ENCODE results near the gene PLEKHB1. TPM values are rescaled to one million over a fixed set of nuclear protein-coding genes. Genes with fewer than 3 reads are reported as not detected.

The PLEKHB1 gene
- total and polyA plus RNA-seq, 2 donors (not counting 1 experiment from before 2014, with no cell fraction given), result 0.41 to 2.5 TPM

DNA sequence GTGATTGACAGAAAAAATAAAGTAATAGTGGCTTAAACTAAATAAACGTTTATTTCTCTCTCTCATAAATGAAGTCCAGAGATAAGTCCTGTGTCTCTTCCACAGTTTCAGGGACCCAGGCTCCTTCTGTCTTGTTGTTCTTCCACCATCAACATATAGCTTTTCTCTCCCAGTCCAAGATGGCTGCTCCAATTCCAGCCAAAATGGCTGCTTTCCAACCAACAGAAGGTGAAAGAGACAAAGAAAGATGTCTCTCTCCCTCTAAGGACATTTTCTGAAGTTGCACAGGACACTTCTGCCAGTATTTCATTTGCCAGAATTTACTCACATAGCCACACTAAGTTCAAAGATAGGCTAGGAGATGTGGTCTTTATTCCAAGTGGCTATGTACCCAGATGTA lies 9.4 kb upstream of the PLEKHB1 start:
- H3K9me3 ChIP-seq (ENCODE audit: control insufficient read depth, insufficient read depth, low read depth, low read length), result no peaks in the 10 kb centered on the region
- H2AFZ ChIP-seq (ENCODE audit: low read length), result no peak overlapping the region

DNA sequence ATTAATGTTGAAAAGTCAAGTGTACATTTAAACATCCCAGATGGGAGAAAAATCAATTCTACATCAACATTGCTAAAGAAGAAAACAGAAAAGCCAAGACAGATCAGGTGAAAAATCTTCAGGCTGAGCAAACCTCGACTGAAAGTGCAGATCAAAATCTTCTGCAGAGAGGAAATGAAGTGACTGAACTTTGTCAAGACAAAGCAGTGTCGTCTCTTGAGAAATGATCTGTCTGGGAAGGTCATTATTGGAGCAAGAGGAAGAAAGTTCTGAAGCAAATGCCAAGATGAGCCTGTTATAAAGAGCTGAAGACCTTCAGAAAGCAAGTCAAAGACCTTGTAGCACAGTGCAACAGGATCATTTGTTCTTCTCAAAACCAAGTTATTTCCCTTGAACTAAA lies 5.8 kb upstream of the PLEKHB1 start:
- Histone ChIP-seq H3K36me3 (ENCODE audit: control insufficient read depth, insufficient read depth, low read length) (no peaks in the 10 kb centered on the region), H3K27ac (ENCODE audit: insufficient read depth, low read length) (no peak overlapping the region), H2AFZ (ENCODE audit: low read length) (no peak overlapping the region), H3K4me1 (ENCODE audit: control insufficient read depth, extremely low read depth, insufficient read depth, low read length) (no peaks in the 10 kb centered on the region), H3K27me3 (ENCODE audit: control insufficient read depth, insufficient read depth, low read length) (peaks cover 9% of the 10 kb centered on the region), H3K4me2 (ENCODE audit: extremely low read depth, insufficient read depth, low read length) (no peak overlapping the region), H3K79me2 (ENCODE audit: control insufficient read depth, insufficient read depth, low read length) (no peaks in the 10 kb centered on the region), H3K9ac (ENCODE audit: insufficient read depth, low read length) (no peak overlapping the region), H3K9me3 (ENCODE audit: control insufficient read depth, insufficient read depth, low read depth, low read length) (no peaks in the 10 kb centered on the region), H3K4me3 (replicated peaks in 1 of 4; ENCODE audit: control extremely low read depth in 1 of 4, insufficient read depth in 1 of 4, low read depth in 3 of 4, low read length in 4 of 4) (no peak overlapping the region), H4K20me1 (ENCODE audit: control insufficient read depth, extremely low read depth, insufficient read depth, low read length) (no peaks in the 10 kb centered on the region)
- no peak for DNase-seq (ENCODE audit: low read depth in 2 of 2)
- TF ChIP-seq, protein P1, sequence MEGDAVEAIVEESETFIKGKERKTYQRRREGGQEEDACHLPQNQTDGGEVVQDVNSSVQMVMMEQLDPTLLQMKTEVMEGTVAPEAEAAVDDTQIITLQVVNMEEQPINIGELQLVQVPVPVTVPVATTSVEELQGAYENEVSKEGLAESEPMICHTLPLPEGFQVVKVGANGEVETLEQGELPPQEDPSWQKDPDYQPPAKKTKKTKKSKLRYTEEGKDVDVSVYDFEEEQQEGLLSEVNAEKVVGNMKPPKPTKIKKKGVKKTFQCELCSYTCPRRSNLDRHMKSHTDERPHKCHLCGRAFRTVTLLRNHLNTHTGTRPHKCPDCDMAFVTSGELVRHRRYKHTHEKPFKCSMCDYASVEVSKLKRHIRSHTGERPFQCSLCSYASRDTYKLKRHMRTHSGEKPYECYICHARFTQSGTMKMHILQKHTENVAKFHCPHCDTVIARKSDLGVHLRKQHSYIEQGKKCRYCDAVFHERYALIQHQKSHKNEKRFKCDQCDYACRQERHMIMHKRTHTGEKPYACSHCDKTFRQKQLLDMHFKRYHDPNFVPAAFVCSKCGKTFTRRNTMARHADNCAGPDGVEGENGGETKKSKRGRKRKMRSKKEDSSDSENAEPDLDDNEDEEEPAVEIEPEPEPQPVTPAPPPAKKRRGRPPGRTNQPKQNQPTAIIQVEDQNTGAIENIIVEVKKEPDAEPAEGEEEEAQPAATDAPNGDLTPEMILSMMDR (conservative IDR thresholded peaks at IDR 0.05 in 1 of 2, IDR thresholded peaks at IDR 0.05 in 1 of 2; ENCODE audit: low read depth in 1 of 2, low read length in 2 of 2), result no peak
- no peak for TF ChIP-seq EZH2 (IDR thresholded peaks at IDR 0.05; ENCODE audit: low read length, missing control alignments)

More for the DNA sequence above, 9.4 kb upstream of the PLEKHB1 start:
- Histone ChIP-seq H3K36me3 (ENCODE audit: control insufficient read depth, insufficient read depth, low read length) (no peaks in the 10 kb centered on the region), H3K27ac (ENCODE audit: insufficient read depth, low read length) (no peak overlapping the region), H3K27me3 (ENCODE audit: control insufficient read depth, insufficient read depth, low read length) (peaks cover 8% of the 10 kb centered on the region), H3K4me1 (ENCODE audit: control insufficient read depth, extremely low read depth, insufficient read depth, low read length) (no peaks in the 10 kb centered on the region), H3K4me2 (ENCODE audit: extremely low read depth, insufficient read depth, low read length) (no peak overlapping the region), H4K20me1 (ENCODE audit: control insufficient read depth, extremely low read depth, insufficient read depth, low read length) (no peaks in the 10 kb centered on the region), H3K9ac (ENCODE audit: insufficient read depth, low read length) (no peak overlapping the region), H3K4me3 (replicated peaks in 1 of 4; ENCODE audit: control extremely low read depth in 1 of 4, insufficient read depth in 1 of 4, low read depth in 3 of 4, low read length in 4 of 4) (no peak overlapping the region), H3K79me2 (ENCODE audit: control insufficient read depth, insufficient read depth, low read length) (no peaks in the 10 kb centered on the region)
- TF ChIP-seq, protein P1 (conservative IDR thresholded peaks at IDR 0.05 in 1 of 2, IDR thresholded peaks at IDR 0.05 in 1 of 2; ENCODE audit: low read depth in 1 of 2, low read length in 2 of 2), result no peak
- no peak for TF ChIP-seq EZH2 (IDR thresholded peaks at IDR 0.05; ENCODE audit: low read length, missing control alignments)
- DNase-seq (ENCODE audit: low read depth in 2 of 2), result no peak

DNA sequence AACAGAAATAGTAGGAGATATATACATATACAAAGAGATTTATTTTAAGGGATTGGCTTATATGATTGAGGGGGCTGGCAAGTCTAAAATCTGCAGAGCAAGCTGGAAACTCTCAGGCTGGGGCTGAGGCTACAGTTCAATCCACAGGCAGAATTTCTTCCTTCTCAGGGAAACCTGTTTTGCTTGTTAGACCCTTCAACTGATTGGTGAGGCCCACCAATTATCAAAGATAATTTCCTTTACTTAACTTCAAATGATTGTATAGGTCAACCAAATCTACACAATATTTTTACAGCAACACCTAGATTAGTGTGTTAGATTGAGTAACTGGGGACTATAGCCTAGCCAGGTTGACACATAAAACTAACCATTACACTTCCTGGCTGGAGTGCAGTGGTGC lies 4.7 kb upstream of the PLEKHB1 start:
- no peak for TF ChIP-seq EZH2 (IDR thresholded peaks at IDR 0.05; ENCODE audit: low read length, missing control alignments)
- TF ChIP-seq, protein P1 (conservative IDR thresholded peaks at IDR 0.05 in 1 of 2, IDR thresholded peaks at IDR 0.05 in 1 of 2; ENCODE audit: low read depth in 1 of 2, low read length in 2 of 2), result no peak
- H3K4me3 ChIP-seq (replicated peaks in 1 of 4; ENCODE audit: control extremely low read depth in 1 of 4, insufficient read depth in 1 of 4, low read depth in 3 of 4, low read length in 4 of 4), result no peak overlapping the region

More for the DNA sequence above, 4.7 kb upstream of the PLEKHB1 start:
- no peaks in the 10 kb centered on the region for H4K20me1 ChIP-seq (ENCODE audit: control insufficient read depth, extremely low read depth, insufficient read depth, low read length)
- no peak overlapping the region for H2AFZ ChIP-seq (ENCODE audit: low read length)
- H3K27me3 ChIP-seq (ENCODE audit: control insufficient read depth, insufficient read depth, low read length), result peaks cover 10% of the 10 kb centered on the region
- H3K9ac ChIP-seq (ENCODE audit: insufficient read depth, low read length), result no peak overlapping the region
- DNase-seq (ENCODE audit: low read depth in 2 of 2), result no peak
- H3K4me2 ChIP-seq (ENCODE audit: extremely low read depth, insufficient read depth, low read length), result no peak overlapping the region
- no peak overlapping the region for H3K27ac ChIP-seq (ENCODE audit: insufficient read depth, low read length)
- no peaks in the 10 kb centered on the region for H3K36me3 ChIP-seq (ENCODE audit: control insufficient read depth, insufficient read depth, low read length)
- no peaks in the 10 kb centered on the region for H3K4me1 ChIP-seq (ENCODE audit: control insufficient read depth, extremely low read depth, insufficient read depth, low read length)
- no peaks in the 10 kb centered on the region for H3K79me2 ChIP-seq (ENCODE audit: control insufficient read depth, insufficient read depth, low read length)
- H3K9me3 ChIP-seq (ENCODE audit: control insufficient read depth, insufficient read depth, low read depth, low read length), result no peaks in the 10 kb centered on the region

Data from fibroblast of lung (primary cell).